ENCODE results near the gene SERPINA9.
A peak's percentile ranks its signal among the peaks of the same experiment; 100 is the strongest.

Gene SERPINA9

DNA sequence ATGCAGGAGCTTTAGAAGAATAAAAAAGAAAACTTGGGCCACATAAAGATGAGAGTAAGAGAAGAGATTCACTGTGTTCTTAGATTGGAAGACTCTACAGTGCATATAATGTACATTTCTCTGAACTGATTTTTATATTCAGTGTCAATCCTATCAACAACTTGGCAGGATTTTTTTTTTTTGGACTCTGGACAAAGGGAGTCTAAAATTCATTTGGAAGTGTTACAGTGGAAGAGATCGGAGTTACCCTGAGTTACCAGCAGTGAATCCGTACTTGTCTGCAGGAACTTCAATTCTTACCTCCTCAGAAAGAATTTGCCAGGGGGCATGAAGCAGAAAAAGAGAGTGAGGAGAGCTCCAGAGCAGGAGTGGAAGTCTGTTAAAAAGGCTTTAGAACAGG is 47.4 kb downstream of the SERPINA9 start:
- Histone ChIP-seq H2BK5ac (ENCODE audit: low read length) (no peak overlapping the region), H3K56ac (ENCODE audit: low read length) (no peak overlapping the region), H3K9ac (ENCODE audit: low read length) (no peak overlapping the region), H2BK15ac (replicated peaks; ENCODE audit: low read depth) (no peak overlapping the region), H3K23ac (ENCODE audit: low read length) (no peak overlapping the region), H3K27ac (ENCODE audit: low read depth, low read length) (no peak overlapping the region), H3K27me3 (ENCODE audit: insufficient read depth, low read length, poor library complexity) (no peaks in the 10 kb centered on the region), H3K4ac (ENCODE audit: low read depth, low read length) (no peak overlapping the region), H3K36me3 (ENCODE audit: control insufficient read depth, insufficient read depth, low read length) (no peaks in the 10 kb centered on the region), H3K4me2 (ENCODE audit: low read length) (no peak overlapping the region), H3K18ac (ENCODE audit: low read length) (no peak overlapping the region), H3K4me1 (ENCODE audit: control insufficient read depth, low read depth, low read length) (no peaks in the 10 kb centered on the region), H3K79me1 (ENCODE audit: low read length) (no peaks in the 10 kb centered on the region), H3K79me2 (ENCODE audit: control insufficient read depth, insufficient read depth, low read length) (no peaks in the 10 kb centered on the region), H2BK120ac (ENCODE audit: low read depth, low read length) (no peak overlapping the region), H4K8ac (ENCODE audit: low read depth, low read length) (no peak overlapping the region), H2AK5ac (ENCODE audit: low read length) (no peak overlapping the region), H4K5ac (ENCODE audit: low read length) (no peak overlapping the region), H3K4me3 (ENCODE audit: low read length) (no peak overlapping the region)
- DNase-seq, result no peak
- WGBS (ENCODE audit: extremely low coverage, insufficient coverage, low lambda C conversion rate), result no CpG with 5 or more reads among the region's 2 CpGs

DNA sequence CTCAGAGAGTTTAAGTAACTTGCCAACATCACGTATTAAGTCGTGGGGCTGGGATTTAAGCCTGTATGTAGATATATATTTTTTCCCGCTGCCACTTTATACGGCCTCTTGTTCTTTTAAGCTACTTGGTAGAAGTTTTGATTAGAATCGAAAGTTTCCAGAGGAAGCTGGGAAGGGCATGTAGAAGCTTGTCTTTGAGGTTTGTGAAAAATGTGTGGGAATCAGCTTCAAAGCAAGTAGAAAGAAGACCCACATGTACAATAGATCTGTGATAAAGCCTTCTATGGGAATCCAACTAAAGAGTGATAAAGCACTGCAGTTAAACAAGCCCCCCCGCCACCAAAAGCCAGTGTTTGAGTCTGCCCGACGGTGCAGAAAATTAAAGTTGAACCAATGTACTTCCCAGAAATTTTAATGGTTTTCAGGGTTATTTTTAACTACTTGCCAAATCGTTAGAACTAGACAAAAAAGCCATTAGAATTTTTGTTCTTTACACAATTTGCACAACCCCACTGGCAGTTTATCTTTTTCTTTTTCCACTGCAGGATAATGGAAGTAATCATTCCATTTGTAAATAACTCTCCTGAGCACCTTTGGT is 48.9 kb downstream of the SERPINA9 start:
- Histone ChIP-seq H3K18ac (ENCODE audit: low read length) (no peak overlapping the region), H3K23ac (ENCODE audit: low read length) (no peak overlapping the region), H2BK120ac (ENCODE audit: low read depth, low read length) (no peak overlapping the region), H3K56ac (ENCODE audit: low read length) (no peak overlapping the region), H4K8ac (ENCODE audit: low read depth, low read length) (no peak overlapping the region), H3K4me1 (ENCODE audit: control insufficient read depth, low read depth, low read length) (no peaks in the 10 kb centered on the region), H3K27ac (ENCODE audit: low read depth, low read length) (no peak overlapping the region), H3K4ac (ENCODE audit: low read depth, low read length) (no peak overlapping the region), H3K4me3 (ENCODE audit: low read length) (no peak overlapping the region), H3K9ac (ENCODE audit: low read length) (no peak overlapping the region), H2AK5ac (ENCODE audit: low read length) (no peak overlapping the region), H3K4me2 (ENCODE audit: low read length) (no peak overlapping the region), H2BK15ac (replicated peaks; ENCODE audit: low read depth) (no peak overlapping the region), H3K79me2 (ENCODE audit: control insufficient read depth, insufficient read depth, low read length) (no peaks in the 10 kb centered on the region), H4K5ac (ENCODE audit: low read length) (no peak overlapping the region), H3K36me3 (ENCODE audit: control insufficient read depth, insufficient read depth, low read length) (no peaks in the 10 kb centered on the region), H3K27me3 (ENCODE audit: insufficient read depth, low read length, poor library complexity) (no peaks in the 10 kb centered on the region), H3K79me1 (ENCODE audit: low read length) (no peaks in the 10 kb centered on the region), H2BK5ac (ENCODE audit: low read length) (no peak overlapping the region)
- no peak for DNase-seq
- no CpG with 5 or more reads among the region's 9 CpGs for WGBS (ENCODE audit: extremely low coverage, insufficient coverage, low lambda C conversion rate)

DNA sequence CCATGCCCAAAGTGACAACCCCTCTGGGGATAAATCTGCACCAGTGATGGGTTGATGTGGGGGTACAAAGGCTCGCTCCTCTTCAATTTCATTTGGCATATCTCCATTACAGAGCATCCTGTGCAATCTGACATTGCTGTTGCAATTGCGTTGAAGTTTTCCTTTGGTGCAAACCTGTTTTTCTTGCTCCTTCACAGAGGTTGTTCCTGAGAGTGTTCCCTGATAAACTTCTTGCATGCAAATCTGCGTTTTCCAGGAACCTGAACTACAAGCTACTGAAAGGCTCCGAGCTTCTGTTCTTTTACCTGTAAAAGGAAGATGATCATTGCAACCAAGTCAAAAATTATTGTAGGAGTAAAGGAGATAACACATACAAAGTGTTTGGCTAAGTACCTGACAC is 49.5 kb downstream of the SERPINA9 start:
- Histone ChIP-seq H2AK5ac (ENCODE audit: low read length) (no peak overlapping the region), H2BK120ac (ENCODE audit: low read depth, low read length) (no peak overlapping the region), H3K23ac (ENCODE audit: low read length) (no peak overlapping the region), H3K4me3 (ENCODE audit: low read length) (no peak overlapping the region), H3K4ac (ENCODE audit: low read depth, low read length) (no peak overlapping the region), H3K4me1 (ENCODE audit: control insufficient read depth, low read depth, low read length) (no peaks in the 10 kb centered on the region), H4K8ac (ENCODE audit: low read depth, low read length) (no peak overlapping the region), H3K56ac (ENCODE audit: low read length) (no peak overlapping the region), H3K79me2 (ENCODE audit: control insufficient read depth, insufficient read depth, low read length) (no peaks in the 10 kb centered on the region), H3K27me3 (ENCODE audit: insufficient read depth, low read length, poor library complexity) (no peaks in the 10 kb centered on the region), H3K9ac (ENCODE audit: low read length) (no peak overlapping the region), H3K18ac (ENCODE audit: low read length) (no peak overlapping the region), H3K36me3 (ENCODE audit: control insufficient read depth, insufficient read depth, low read length) (no peaks in the 10 kb centered on the region), H4K5ac (ENCODE audit: low read length) (no peak overlapping the region), H3K27ac (ENCODE audit: low read depth, low read length) (no peak overlapping the region), H3K79me1 (ENCODE audit: low read length) (no peaks in the 10 kb centered on the region), H2BK15ac (replicated peaks; ENCODE audit: low read depth) (no peak overlapping the region), H2BK5ac (ENCODE audit: low read length) (no peak overlapping the region), H3K4me2 (ENCODE audit: low read length) (no peak overlapping the region)
- no peak for DNase-seq
- no CpG with 5 or more reads among the region's 4 CpGs for WGBS (ENCODE audit: extremely low coverage, insufficient coverage, low lambda C conversion rate)

DNA sequence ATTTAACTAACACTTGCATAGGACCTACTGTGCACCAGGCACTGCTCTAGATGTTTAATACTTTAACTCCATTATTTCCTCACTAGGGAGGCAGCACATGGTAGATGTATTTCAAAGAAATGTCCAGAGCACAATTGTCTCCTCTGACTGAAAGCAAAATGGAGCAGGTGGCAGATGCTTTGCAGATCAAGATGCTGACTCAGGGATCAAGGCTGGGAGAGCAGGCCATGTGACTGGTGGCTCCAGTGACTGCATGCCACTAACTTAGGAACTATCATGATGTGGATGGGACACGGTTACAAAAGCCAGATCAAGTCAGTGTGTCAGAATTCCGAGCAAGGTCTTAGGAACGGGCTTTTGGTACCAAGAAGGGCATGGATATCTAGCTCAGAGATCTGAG is 51.6 kb downstream of the SERPINA9 start:
- DNase-seq, result no peak
- Histone ChIP-seq H3K79me1 (ENCODE audit: low read length) (no peaks in the 10 kb centered on the region), H3K23ac (ENCODE audit: low read length) (no peak overlapping the region), H3K27ac (ENCODE audit: low read depth, low read length) (no peak overlapping the region), H2BK15ac (replicated peaks; ENCODE audit: low read depth) (no peak overlapping the region), H3K27me3 (ENCODE audit: insufficient read depth, low read length, poor library complexity) (no peaks in the 10 kb centered on the region), H3K79me2 (ENCODE audit: control insufficient read depth, insufficient read depth, low read length) (no peaks in the 10 kb centered on the region), H4K8ac (ENCODE audit: low read depth, low read length) (no peak overlapping the region), H2BK120ac (ENCODE audit: low read depth, low read length) (no peak overlapping the region), H3K56ac (ENCODE audit: low read length) (no peak overlapping the region), H4K5ac (ENCODE audit: low read length) (no peak overlapping the region), H3K4ac (ENCODE audit: low read depth, low read length) (no peak overlapping the region), H3K18ac (ENCODE audit: low read length) (no peak overlapping the region), H2AK5ac (ENCODE audit: low read length) (no peak overlapping the region), H3K4me1 (ENCODE audit: control insufficient read depth, low read depth, low read length) (no peaks in the 10 kb centered on the region), H3K36me3 (ENCODE audit: control insufficient read depth, insufficient read depth, low read length) (no peaks in the 10 kb centered on the region), H3K4me2 (ENCODE audit: low read length) (no peak overlapping the region), H2BK5ac (ENCODE audit: low read length) (no peak overlapping the region), H3K9ac (ENCODE audit: low read length) (no peak overlapping the region), H3K4me3 (ENCODE audit: low read length) (no peak overlapping the region)
- no CpG with 5 or more reads among the region's 3 CpGs for WGBS (ENCODE audit: extremely low coverage, insufficient coverage, low lambda C conversion rate)

DNA sequence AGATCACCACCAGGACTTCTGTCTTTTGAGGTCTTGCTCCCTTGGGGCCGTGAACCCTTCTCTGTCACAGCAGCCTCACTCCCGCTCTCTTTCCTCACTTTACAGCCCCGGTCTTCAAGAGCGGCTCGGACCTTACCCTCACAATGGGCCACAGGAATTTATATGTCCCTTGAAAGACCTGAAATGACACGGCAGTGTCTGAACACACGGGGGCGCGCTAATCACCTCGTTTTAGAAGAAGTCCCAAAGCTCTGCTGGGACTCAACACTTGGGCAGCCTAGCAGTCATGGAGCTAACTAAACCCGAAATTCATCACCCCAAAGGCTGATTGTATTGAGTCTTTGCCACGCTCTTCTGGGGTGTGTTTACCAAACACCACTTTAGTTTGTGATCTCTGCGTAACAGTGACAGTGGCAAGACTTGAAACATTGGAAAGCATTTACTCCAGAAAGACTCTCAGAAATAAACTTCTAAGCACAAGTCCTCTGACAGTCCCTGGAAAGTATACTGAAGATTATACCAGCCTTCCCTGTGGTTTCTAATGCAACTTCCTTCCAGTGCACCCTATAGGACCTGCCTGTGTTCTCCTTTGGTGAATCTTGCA is 52.4 kb downstream of the SERPINA9 start:
- Histone ChIP-seq H2BK15ac (replicated peaks; ENCODE audit: low read depth) (no peak overlapping the region), H3K4me1 (ENCODE audit: control insufficient read depth, low read depth, low read length) (no peaks in the 10 kb centered on the region), H4K8ac (ENCODE audit: low read depth, low read length) (no peak overlapping the region), H3K4me3 (ENCODE audit: low read length) (no peak overlapping the region), H3K56ac (ENCODE audit: low read length) (no peak overlapping the region), H3K23ac (ENCODE audit: low read length) (no peak overlapping the region), H3K4ac (ENCODE audit: low read depth, low read length) (no peak overlapping the region), H3K79me1 (ENCODE audit: low read length) (no peaks in the 10 kb centered on the region), H3K9ac (ENCODE audit: low read length) (no peak overlapping the region), H4K5ac (ENCODE audit: low read length) (no peak overlapping the region), H3K79me2 (ENCODE audit: control insufficient read depth, insufficient read depth, low read length) (no peaks in the 10 kb centered on the region), H2BK120ac (ENCODE audit: low read depth, low read length) (no peak overlapping the region), H2BK5ac (ENCODE audit: low read length) (no peak overlapping the region), H3K4me2 (ENCODE audit: low read length) (no peak overlapping the region), H3K36me3 (ENCODE audit: control insufficient read depth, insufficient read depth, low read length) (no peaks in the 10 kb centered on the region), H3K18ac (ENCODE audit: low read length) (no peak overlapping the region), H3K27ac (ENCODE audit: low read depth, low read length) (no peak overlapping the region), H2AK5ac (ENCODE audit: low read length) (no peak overlapping the region), H3K27me3 (ENCODE audit: insufficient read depth, low read length, poor library complexity) (no peaks in the 10 kb centered on the region)
- WGBS (ENCODE audit: extremely low coverage, insufficient coverage, low lambda C conversion rate), result no CpG with 5 or more reads among the region's 13 CpGs
- peak; percentile 91 for DNase-seq

DNA sequence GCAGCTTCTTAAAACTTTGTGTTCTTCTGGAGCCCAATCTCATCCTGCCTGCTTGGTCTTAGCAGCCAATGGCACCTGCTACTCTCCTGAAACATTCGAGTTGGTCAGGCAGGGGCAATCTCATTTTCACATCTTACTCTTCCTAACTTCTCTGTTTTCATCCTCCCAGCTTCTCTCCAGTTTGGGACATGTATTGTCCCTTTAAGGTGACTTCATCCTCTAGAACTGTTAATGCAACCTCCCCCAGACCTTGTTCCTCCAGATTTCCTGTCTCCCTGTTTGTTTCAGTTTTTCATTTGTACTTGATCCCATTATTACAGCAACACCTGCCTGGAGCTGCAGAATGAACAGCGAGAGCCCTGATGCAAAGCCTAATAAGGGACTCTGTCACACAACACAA is 54.7 kb downstream of the SERPINA9 start:
- Histone ChIP-seq H3K36me3 (ENCODE audit: control insufficient read depth, insufficient read depth, low read length) (no peaks in the 10 kb centered on the region), H3K4ac (ENCODE audit: low read depth, low read length) (no peak overlapping the region), H4K8ac (ENCODE audit: low read depth, low read length) (no peak overlapping the region), H3K4me3 (ENCODE audit: low read length) (no peak overlapping the region), H3K27me3 (ENCODE audit: insufficient read depth, low read length, poor library complexity) (no peaks in the 10 kb centered on the region), H3K4me2 (ENCODE audit: low read length) (no peak overlapping the region), H3K18ac (ENCODE audit: low read length) (no peak overlapping the region), H2BK120ac (ENCODE audit: low read depth, low read length) (no peak overlapping the region), H3K27ac (ENCODE audit: low read depth, low read length) (no peak overlapping the region), H4K5ac (ENCODE audit: low read length) (no peak overlapping the region), H3K4me1 (ENCODE audit: control insufficient read depth, low read depth, low read length) (no peaks in the 10 kb centered on the region), H3K79me1 (ENCODE audit: low read length) (no peaks in the 10 kb centered on the region), H3K23ac (ENCODE audit: low read length) (no peak overlapping the region), H2AK5ac (ENCODE audit: low read length) (no peak overlapping the region), H2BK15ac (replicated peaks; ENCODE audit: low read depth) (no peak overlapping the region), H3K79me2 (ENCODE audit: control insufficient read depth, insufficient read depth, low read length) (no peaks in the 10 kb centered on the region), H3K56ac (ENCODE audit: low read length) (no peak overlapping the region), H3K9ac (ENCODE audit: low read length) (no peak overlapping the region), H2BK5ac (ENCODE audit: low read length) (no peak overlapping the region)
- no peak for DNase-seq
- no CpG with 5 or more reads among the region's 2 CpGs for WGBS (ENCODE audit: extremely low coverage, insufficient coverage, low lambda C conversion rate)

Measured in mesendoderm (in vitro differentiated cells).